ENCODE measurements around the gene BMP7.
"Not testable (repeated sequence)": the region's sequence is repeated elsewhere in the genome, so short reads cannot be mapped to it uniquely, and the experiment has no call there.

BMP7 gene

GRCh38 chr20:57287901-57288300, 21.5 kb upstream of the BMP7 start:
- DNase-seq (ENCODE audit: low read depth): no peak

DNA sequence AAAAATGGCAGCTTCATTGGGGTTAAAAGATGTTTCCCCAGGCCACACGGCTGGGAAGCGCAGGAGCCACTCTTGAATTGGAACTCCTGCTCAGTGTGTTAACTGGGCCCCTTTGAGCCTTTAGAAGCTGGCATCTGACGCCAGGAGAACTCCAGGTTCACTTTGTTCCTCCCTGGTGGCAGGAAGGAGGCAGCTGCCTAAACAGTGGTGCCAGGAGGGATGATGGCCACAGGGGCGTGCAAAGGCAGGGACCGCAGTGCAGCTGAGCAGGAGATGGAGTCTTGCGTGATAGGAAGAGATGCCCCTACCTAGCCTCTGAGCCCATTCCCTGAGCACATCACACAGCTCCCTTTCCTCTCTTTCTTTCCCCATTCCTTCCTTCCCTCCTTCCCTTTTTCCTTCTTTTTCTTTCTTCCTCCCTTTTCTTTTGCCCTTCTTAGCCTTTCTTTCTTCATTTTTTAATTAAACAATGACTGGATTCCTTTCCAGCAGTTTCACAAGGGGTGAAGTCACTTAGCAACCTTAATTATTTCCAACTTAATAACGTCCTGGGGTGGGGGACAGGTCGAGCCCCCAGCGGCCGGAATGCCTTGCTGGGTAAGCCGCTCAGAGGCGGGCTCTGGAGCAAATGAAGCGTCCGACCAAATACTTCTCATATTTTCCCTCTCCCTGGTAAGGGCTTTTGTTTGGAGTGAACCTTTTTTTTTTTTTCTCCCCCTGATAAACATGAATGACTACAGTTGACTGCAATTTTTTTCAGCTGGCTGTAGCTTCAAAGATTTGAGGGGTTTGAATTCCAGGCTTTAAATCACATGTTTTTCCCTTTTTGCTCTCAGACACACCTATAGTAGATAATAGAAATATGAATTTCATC, 20.8 kb upstream of the BMP7 start:
- DNase-seq (ENCODE audit: low read depth): no peak

GRCh38 chr20:57283860-57284259, 17.4 kb upstream of the BMP7 start:
- DNase-seq (ENCODE audit: low read depth): no peak

DNA sequence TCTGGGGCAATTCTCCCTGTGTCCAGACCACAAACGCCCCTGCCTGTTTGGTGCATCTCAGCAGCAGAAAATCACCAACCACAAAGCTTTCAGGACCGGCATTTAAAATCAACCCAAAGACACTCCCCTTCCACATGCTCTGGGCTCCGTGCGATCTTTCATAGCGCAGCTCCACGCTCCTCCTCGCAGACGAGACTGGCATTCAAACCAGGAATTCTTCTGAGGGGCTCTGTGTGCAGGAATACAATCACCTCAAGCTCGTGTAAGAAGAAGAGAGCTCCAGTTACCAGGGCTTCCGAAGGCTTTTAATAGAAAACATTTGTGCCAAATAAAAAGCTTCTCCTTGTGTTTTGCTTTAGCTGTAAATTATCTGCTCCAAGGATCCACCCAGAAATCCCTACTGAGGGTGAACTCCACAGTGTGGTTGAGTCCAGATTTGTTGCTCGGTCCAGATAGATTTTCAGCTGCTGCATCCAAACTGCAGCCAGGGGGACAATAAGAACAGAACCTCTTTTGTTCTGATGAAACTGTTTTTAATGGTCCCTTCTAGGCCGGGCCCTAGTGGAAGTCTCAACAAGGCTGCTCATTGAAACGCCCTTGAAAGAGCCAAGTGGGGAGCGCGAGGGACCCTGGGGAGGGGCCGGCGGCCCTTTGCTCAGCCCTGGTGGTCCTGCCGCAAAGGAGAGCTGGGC, 16.4 kb upstream of the BMP7 start:
- no peak for DNase-seq (ENCODE audit: low read depth)

DNA sequence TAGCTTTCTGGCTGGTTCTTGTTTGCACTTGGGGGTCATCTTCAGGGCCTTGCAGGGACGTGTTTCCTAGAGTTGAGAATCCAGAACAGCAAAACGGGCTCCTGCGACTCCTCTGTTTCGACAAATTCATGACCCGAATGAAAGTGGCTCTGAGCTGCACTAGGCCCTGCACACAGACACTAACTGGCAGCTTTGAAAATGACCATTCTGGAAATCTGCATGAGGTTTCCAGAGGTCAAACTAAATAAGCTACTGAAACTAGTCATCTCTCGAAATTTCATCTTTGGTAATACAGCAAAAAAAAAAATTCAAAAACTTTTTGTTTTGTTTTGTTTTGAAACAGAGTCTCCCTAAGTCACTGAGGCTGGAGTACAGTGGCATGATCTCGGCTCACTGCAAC, 15.5 kb upstream of the BMP7 start:
- no peak for DNase-seq (ENCODE audit: low read depth)

DNA sequence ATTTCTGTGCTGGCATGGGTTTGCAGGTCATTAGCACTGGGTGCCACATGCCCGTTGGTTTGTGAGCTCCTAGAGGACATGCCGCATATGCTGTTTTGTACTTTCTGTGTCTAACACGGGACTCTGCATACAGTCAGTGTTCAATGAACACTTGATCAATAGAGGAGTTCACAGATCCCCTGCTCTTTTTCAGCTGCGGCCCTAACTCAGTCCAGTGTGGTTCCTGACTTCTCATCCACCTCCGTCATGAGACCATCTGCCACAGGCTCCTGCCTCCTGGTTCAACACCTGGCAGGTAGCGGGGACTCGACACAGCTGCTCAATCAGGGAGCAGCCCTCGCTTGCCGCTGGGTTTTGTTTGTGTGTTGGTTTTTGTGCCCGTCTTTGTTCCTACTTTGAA, 13.8 kb upstream of the BMP7 start:
- no peak for DNase-seq (ENCODE audit: low read depth)

- not testable (repeated sequence) for DNase-seq (ENCODE audit: low read depth)
Measured at GRCh38 chr20:57279548-57279947, 13.1 kb upstream of the BMP7 start.

- DNase-seq (ENCODE audit: low read depth): no peak
Measured at GRCh38 chr20:57278457-57278856, 12.0 kb upstream of the BMP7 start.

- no peak for DNase-seq (ENCODE audit: low read depth)
Measured at GRCh38 chr20:57277398-57278105, 11.1 kb upstream of the BMP7 start.

GRCh38 chr20:57276221-57276620, 9.8 kb upstream of the BMP7 start:
- DNase-seq (ENCODE audit: low read depth): no peak

GRCh38 chr20:57275813-57276212, 9.4 kb upstream of the BMP7 start:
- no peak for DNase-seq (ENCODE audit: low read depth)

GRCh38 chr20:57275334-57275733, 8.9 kb upstream of the BMP7 start:
- DNase-seq (ENCODE audit: low read depth): no peak

DNA sequence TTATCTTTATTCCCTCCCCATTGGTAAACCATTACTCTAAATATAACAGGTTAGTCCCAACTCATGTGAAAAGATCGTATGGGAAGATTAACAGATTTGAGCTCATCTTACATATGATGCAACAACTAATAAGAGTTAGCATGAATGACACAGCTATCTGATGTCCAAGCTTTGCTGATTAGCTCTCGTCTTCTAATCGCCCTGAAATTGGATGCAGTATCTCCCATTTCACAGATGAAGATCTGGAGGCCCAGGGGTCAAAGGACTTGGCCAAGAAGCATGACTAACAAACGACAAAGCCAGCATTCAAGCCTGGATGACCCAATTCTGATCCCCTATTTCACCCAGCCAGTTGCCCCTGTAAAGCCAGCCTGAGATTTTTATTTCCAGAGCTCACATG, 8.4 kb upstream of the BMP7 start:
- DNase-seq (ENCODE audit: low read depth): no peak

GRCh38 chr20:57274299-57274698, 7.9 kb upstream of the BMP7 start:
- no peak for DNase-seq (ENCODE audit: low read depth)

DNA sequence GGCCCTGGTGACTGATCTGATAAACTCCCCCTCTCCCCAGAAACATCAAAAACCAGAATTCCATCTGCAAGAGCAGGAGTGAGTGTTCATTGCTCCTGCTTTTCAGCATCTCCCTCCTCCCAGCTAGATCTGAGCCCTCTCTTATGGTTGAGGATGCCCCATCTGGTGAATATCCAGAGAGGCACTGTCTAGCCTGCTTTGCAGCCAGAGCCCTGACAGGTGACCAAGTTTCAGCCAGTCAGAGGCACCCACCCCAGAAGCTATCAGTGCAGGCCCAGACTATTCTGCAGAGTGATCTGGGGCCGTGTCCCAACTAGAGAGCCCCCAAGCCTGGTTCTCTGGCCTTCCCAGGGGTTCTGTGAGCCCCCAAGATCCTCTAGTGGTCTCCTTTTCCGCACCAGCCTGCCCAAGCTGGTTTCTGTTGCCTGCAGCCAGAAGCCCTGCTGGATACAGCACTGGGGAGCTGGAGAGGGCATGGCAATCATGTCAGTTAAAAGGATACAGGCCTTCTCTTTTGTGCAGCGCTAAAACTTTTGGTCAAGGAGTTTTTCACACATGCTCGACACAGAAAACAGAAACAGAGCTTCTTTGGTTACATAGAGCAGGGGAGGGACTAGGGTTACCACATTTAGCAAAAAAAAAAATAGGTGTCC, 6.6 kb upstream of the BMP7 start:
- DNase-seq (ENCODE audit: low read depth): no peak

- no peak for DNase-seq (ENCODE audit: low read depth)
Measured at GRCh38 chr20:57270204-57270984, 4.0 kb upstream of the BMP7 start.

DNA sequence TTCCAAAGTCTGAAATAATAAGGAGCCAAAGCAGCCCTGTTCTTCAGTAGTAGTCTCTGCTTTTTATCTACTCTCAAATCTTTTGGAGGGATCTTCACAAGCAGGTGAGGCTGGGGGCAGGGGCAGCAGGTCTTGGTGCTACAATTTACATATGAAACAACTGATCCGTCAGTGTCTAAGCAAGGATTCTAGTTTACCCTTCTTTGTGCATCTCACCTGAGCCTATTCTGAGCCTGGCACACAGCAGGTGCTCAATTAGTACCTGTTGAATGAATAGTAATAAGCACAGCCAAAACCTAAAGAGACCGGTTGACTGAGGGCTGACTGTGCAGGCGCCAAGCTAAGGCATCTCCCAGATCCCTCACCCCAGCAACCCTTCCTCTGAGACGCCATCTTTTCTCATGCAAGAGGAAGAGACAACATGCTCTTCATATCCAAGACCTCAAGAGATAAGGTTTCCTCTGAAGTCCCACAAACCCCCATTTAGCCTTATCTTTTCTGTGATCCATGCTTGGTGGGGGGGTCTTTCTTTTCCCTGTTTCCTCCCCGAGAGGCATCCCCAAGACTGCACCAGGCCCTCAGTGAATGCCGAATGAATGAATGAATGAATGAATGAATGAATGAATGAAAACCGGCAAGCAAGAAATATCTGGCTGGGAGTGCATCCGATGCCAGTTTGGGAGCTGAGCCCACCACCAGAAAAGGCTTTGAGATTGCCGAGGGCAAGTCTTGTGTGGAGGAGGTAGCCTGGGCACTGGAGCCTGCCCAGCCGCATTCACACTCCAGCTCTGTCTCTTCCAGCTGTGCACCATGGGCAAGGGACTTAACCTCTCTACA, 2.9 kb upstream of the BMP7 start:
- DNase-seq (ENCODE audit: low read depth): no peak

GRCh38 chr20:57268399-57269076, 2.1 kb upstream of the BMP7 start:
- DNase-seq (ENCODE audit: low read depth): no peak

GRCh38 chr20:57267158-57267821, 849 bp upstream of the BMP7 start:
- DNase-seq (ENCODE audit: low read depth): no peak

DNA sequence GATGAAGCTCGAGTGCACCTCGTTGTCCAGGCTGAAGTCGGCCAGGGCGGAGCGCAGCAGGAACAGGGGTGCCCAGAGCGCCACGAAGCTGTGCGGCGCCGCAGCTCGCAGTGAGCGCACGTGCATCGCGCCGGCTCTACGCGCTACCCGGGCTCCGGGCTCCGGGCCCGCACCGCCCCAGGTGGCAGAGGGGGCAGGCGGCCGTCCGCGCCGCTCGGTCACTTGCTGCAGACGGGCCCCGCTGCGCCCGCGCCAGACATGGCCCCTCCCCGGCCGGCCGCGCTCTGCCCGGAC, 497 bp downstream of the BMP7 start:
- no peak for DNase-seq (ENCODE audit: low read depth)
